HG02852 (cell line): ENCODE measurements around the gene MAGOH.

Experiments
- ATAC-seq: cut with Tn5 transposase; IDR thresholded peaks from one replicate; pipeline ENCODE4 v1.9.1; 2021; ENCODE audit warnings: mild to moderate bottlenecking, moderate library complexity; ENCODE audit not compliant: unreplicated experiment

MAGOH gene

DNA sequence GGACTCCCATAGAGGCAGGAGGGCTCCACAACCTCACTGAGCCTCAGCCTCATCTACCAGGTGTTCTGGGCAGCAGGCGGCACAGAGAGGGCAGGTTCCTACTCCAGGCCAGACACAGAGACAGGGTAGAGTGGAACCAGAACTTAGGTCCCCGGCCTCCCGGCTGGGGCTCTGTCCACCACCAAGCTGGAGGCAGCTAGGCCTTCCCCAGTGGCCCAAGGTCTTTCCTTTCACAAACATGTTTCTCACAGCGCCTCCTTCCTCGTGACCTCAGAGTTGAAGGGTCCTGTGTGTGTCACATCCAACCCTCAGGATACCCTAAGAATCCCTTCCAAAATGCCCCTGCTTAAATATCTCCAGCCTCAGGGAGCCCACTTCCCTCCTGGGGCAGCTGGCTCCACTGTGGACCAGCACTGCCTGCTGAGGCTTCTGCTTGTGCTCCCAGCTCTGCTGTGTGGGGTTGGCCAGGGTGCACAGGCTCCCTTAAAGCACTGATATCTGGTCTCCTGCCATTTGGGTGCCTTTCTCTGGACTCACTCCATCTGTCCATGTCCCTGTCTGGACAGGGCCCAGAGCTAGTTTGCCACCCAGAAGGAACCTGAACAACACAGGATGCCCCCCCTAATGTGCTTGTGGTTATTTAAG, 33.2 kb upstream of the MAGOH start:
- no peak for ATAC-seq

DNA sequence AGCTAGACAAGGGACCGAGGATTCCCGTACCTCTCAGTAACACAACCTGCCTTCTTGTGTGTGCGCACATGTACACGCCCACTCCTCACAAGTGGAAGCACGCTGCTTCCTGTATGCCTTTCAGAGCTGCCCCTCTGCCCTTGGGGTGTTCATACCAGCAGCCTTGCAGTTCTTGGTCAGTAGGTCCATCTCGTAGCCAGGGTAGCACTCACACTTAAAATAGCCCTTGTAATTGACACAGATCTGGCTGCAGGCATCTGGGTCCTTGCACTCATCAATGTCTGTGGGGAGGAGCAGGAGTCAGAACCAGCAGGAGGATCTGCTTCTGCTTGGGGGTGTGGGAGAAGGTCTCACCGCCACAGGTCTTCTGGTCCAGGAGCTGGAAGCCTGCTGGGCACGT, 32.6 kb upstream of the MAGOH start:
- ATAC-seq, result no peak

- ATAC-seq, result no peak
Observed at GRCh38 chr1:53270107-53270506, 31.8 kb upstream of the MAGOH start.

GRCh38 chr1:53267761-53268160, 29.4 kb upstream of the MAGOH start:
- ATAC-seq, result no peak

DNA sequence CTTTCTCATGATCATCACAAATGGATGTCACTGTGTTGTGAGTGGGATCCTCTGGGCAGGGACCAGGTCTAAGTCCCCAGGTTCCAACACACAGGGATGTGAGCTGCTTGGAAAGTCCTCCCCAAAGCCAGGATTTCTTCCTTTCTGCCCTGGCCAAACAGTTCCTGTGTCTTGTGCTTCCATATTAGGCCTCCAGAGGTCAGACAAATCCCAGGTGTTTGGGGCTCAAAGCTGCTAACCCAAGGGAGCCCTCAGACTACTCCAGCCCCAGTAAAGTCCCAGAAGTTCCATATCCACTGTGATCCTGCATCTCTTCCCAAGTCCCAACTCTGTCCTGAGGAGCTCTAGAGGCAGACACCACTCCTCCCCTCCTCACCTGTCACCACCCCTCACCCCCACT, 27.7 kb upstream of the MAGOH start:
- no peak for ATAC-seq

DNA sequence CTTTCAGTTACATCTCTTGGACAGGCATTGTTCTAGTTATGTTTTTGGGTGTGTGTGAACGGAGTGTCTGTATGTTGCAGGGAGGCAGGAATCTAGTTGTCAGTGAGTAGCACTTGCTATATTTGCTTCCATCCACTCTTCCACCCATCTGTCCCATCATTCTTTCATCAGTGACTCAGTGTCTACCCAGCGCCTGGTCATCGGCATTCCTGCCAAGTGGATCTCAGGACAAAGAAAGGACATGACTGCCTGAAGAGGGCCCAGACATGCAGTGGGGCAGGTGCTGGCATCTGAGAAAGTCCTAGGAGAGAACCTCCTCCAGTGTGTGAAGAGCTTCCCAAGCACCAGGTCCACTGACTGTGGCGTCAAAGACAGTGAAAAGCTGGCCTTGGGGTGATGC, 27.3 kb upstream of the MAGOH start:
- no peak for ATAC-seq

DNA sequence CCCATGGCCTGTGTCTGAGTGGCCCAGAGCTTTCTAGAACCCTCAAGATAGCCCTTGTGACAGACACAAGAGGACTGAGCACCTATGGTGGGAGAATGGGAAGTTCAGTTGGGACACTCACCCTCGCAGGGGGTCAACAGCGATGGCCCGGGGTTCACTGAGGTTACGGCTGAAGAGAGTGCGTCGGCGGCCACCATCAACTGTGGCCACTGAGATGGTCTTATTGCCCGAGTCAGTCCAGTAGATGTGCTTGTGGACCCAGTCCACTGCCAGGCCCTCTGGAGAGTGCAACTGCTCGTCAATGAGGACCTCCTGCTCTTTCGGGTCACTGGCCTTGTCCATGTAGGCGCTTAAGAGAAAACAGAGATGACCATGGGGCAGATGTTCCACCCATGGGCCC, 25.7 kb upstream of the MAGOH start:
- ATAC-seq, result no peak

DNA sequence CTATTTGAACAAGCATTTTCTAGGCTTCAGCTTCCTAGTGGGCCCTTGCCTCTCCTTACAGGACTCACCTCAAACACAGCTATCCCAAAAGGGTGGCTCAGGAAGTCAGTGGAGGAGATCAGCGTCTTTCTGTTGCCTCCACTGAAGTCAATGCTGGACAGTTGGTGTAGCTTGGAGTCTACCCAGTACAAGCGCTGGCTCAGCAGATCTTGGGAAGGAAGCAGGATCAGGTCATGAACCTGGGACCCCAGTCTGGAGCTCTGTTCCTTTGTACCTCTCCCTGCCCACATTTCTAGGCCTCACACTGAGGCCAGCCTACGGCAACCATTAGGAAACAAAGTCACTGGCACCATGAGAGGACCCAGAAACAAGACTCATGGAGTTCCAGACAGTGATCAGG, 23.7 kb upstream of the MAGOH start:
- no peak for ATAC-seq

GRCh38 chr1:53260631-53261247, 22.4 kb upstream of the MAGOH start:
- no peak for ATAC-seq

DNA sequence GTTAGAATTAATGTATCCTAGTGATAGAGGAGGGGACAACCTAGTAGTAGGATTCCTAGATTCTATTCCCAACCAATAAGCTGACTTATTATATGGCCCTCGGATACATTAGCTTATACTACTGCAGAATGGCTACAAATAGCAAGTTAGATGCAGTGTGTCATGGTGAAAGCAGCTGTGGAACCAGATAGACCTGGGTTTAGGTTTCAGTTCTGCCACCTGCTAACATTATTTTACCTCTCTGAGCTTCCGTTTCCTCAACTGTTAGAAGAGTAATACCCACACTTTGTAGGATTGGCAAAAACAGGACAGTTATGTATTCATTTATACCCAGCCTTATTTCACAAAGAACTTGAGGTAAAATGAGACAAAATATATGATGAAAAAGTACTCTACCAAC, 21.6 kb upstream of the MAGOH start:
- ATAC-seq, result no peak

- ATAC-seq, result no peak
Observed at GRCh38 chr1:53258216-53258615, 19.9 kb upstream of the MAGOH start.

DNA sequence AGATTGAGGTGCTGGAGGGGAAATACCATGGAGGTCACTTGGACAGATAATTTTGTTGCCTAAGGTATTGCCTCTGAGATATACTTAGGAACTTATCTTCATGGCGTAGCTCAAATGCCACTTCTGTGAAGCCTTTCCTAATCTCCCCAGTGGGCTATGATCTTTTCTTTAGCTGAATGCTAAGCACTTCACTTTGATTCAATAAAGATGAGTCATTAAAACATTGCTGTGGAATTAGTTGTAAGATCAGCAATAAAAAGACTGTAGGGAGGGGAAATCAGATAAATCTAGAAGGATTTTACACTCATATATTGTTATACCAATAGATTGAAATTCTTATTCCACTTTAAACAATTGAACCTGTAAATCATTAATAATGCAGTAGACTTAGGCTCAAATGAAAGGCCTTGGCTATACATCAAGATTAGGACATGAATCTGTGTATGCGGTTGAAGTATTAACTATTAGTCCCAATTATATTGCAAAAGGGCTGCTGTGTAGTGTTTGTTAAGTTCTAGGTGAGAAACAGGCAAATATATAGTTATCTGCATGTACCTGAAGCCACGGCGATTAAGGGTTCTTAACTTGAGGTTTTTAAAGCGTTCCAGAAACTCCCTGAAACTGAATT, 19.2 kb upstream of the MAGOH start:
- no peak for ATAC-seq

DNA sequence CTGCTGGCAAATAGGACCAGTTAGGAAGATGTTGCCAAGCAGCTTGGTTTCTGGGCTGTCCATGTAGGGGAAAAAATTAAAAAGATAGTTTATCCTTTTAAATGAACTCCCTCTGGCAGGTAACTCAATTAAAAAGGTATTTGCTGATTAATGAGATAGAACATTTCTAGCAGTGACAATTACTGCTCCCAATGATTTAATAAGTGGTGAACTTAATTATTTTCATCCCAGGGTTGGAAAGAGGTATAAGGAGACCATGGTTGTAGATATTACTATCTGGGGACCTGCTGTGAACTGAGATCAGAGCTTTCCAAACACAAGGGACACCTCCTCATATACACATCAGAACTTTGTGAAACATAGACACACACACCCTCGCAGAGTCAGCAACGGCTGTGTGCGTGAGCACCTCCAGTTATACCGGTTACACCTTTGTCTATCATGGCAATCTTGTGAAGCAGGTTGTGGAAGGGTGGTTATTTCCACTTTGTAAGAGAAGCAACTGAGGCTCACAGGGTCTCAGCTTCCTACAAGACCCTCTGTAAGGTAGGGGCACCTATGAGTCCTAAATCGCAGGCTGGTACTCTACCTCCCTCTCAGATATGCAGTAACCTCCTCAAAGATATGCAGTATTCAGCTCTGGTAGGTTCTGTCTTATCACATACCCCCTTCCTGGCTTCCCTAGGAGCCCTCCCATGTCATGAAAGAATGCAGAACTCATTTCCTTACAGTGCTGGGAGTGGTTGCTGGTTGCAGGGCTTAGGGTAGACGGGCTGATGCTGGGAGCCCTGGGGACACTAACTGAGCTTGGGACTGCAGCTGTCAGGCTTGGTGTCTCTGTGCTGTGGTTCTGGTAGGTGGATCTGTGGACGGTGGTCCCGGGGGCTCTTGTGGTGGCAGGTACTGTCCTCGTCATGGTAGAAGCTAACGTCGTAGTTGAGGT, 18.5 kb upstream of the MAGOH start:
- ATAC-seq, result no peak

DNA sequence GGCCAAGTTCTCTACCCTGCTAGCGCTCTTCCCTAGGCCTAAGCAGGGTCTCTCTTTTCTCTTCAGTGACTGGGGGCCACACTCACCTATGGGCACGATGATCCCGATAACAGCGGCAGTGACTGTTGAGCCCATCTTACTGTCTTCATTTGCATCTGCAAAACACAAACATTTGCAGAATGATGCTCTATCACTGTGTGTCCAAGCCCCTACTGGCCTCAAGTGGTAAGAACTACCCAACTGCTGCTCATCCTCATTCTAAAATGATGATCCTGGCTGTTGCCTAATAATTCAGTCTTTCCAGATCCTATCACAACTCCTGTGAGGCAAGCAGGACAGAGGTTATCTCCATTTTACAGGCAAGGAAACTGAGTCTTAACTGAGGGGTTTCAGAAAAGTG, 16.7 kb upstream of the MAGOH start:
- ATAC-seq, result no peak

- no peak for ATAC-seq
Observed at GRCh38 chr1:53254011-53254640, 15.8 kb upstream of the MAGOH start.

- no peak for ATAC-seq
Observed at GRCh38 chr1:53250325-53250724, 12.0 kb upstream of the MAGOH start.

DNA sequence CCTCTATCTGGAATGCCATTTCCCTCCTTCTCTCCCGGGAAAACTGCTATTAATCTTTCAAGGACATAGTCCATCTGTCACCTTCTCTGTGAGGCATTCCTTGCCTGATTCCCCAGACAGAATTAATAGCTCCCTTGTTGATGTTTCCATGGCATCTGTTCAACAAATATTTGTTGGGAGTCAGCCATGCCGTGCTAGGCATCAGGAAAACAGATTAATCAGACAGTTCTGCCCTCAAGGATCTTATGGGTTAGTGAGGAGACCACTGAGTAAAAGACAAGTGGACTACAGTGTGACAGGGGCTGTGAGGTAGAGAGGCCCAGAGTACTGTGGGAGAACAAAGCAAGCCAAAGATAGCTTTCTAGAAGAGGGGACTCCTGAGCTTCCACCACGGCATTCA, 11.4 kb upstream of the MAGOH start:
- no peak for ATAC-seq

GRCh38 chr1:53246261-53247134, 8.2 kb upstream of the MAGOH start:
- no peak for ATAC-seq

- ATAC-seq, result no peak
Observed at GRCh38 chr1:53244141-53244540, 5.8 kb upstream of the MAGOH start.

DNA sequence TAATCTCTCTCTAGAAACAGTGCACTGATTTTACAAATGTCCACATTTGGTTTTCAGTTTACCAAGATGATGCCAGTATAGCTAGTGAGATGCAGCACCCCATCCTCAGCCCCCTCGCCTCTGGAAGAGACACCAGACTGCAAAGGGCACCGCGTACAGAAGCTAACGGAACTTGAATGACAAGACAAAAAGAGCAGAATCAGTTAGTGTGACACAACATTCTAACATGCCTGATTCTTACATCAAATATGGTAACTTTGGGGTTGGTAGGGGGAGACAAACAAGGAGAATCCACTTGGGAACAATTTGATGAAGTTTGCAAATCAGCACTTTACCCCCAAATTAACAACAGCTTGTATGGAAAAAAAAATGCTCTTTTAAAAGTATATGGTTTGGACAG, 4.1 kb upstream of the MAGOH start:
- no peak for ATAC-seq
